HEK293T (cell line): ENCODE data around the gene TSPAN1.

ENCODE experiments used
- BHLHE40 ChIP-seq: fragments of 450-650 bp; IDR thresholded peaks from 2 replicates; pipeline ENCODE4 v1.6.1; 2016; ENCODE audit warnings: mild to moderate bottlenecking, moderate library complexity, borderline replicate concordance
- CTBP1 ChIP-seq: fragments of 450-650 bp; IDR thresholded peaks from 2 replicates; pipeline ENCODE4 v1.6.1; 2016; ENCODE audit warnings: borderline replicate concordance
- ELF4 ChIP-seq: fragments of 450-650 bp; IDR thresholded peaks from 2 replicates; pipeline ENCODE4 v1.6.1; 2017; ENCODE audit warnings: antibody characterized with exemption
- FOXA1 ChIP-seq: fragments of 450-650 bp; IDR thresholded peaks from 2 replicates; pipeline ENCODE4 v1.6.1; 2016; ENCODE audit warnings: mild to moderate bottlenecking
- FOXK2 ChIP-seq: fragments of 450-650 bp; IDR thresholded peaks from 2 replicates; pipeline ENCODE4 v1.6.1; 2016; ENCODE audit warnings: mild to moderate bottlenecking
- FOXM1 ChIP-seq: fragments of 450-650 bp; IDR thresholded peaks from 2 replicates; pipeline ENCODE4 v1.6.1; 2017; ENCODE audit warnings: mild to moderate bottlenecking, borderline replicate concordance
- HDGF ChIP-seq: fragments of 450-650 bp; IDR thresholded peaks from 2 replicates; pipeline ENCODE4 v1.6.1; 2017; ENCODE audit warnings: antibody characterized with exemption, borderline replicate concordance
- L3MBTL2 ChIP-seq: fragments of 450-650 bp; conservative IDR thresholded peaks from 2 replicates; pipeline ENCODE4 v1.6.1; 2016; ENCODE audit warnings: mild to moderate bottlenecking
- LEF1 ChIP-seq: fragments of 450-650 bp; IDR thresholded peaks from 2 replicates; pipeline ENCODE4 v1.6.1; 2017; ENCODE audit warnings: mild to moderate bottlenecking, borderline replicate concordance
- PKNOX1 ChIP-seq: fragments of 450-650 bp; IDR thresholded peaks from 2 replicates; pipeline ENCODE4 v1.6.1; 2016
- SP1 ChIP-seq: fragments of 450-650 bp; IDR thresholded peaks from 2 replicates; pipeline ENCODE4 v1.6.1; 2017
- SUZ12 ChIP-seq: fragments of 450-650 bp; IDR thresholded peaks from 2 replicates; pipeline ENCODE4 v1.6.1; 2016; ENCODE audit warnings: mild to moderate bottlenecking
- TARDBP ChIP-seq: fragments of 450-650 bp; IDR thresholded peaks from 2 replicates; pipeline ENCODE4 v1.6.1; 2016
- ZNF384 ChIP-seq: fragments of 450-650 bp; IDR thresholded peaks from 2 replicates; pipeline ENCODE4 v1.6.1; 2016

- TF ChIP-seq FOXM1 (no peak), ZNF384 (no peak), BHLHE40 (no peak), PKNOX1 (no peak), SUZ12 (no peak), FOXA1 (no peak), HDGF (no peak), SP1 (no peak), ELF4 (no peak), LEF1 (no peak), FOXK2 (no peak), TARDBP (no peak), CTBP1 (no peak), L3MBTL2 (no peak)
Observed at GRCh38 chr1:46199233-46199749, 24.4 kb downstream of the TSPAN1 start.
